Stomach smooth muscle (tissue), 2 donors: ENCODE data around the gene ISG15.

Experiments used
- H3K27ac ChIP-seq: one replicate; pipeline ENCODE4 v1.7.0; 2013; ENCODE audit warnings: mild to moderate bottlenecking, low read length, inconsistent platforms
- H3K27me3 ChIP-seq, 2 donors: one replicate each; pipeline ENCODE4 v1.7.0; 2013; ENCODE audit warnings: low read length in 2 of 2; ENCODE audit not compliant: insufficient read depth in 2 of 2, control insufficient read depth in 1 of 2
- H3K36me3 ChIP-seq, 2 donors: one replicate each; pipeline ENCODE4 v1.7.0; 2013; ENCODE audit warnings: low read length in 2 of 2; ENCODE audit not compliant: control insufficient read depth in 2 of 2, insufficient read depth in 2 of 2
- H3K4me1 ChIP-seq: one replicate; pipeline ENCODE4 v1.7.0; 2013; ENCODE audit warnings: low read length; ENCODE audit not compliant: control insufficient read depth, insufficient read depth
- H3K4me3 ChIP-seq, 2 donors: one replicate each; pipeline ENCODE4 v1.7.0; 2013; ENCODE audit warnings: low read length in 2 of 2
- H3K9ac ChIP-seq, 2 donors: one replicate each; pipeline ENCODE4 v1.7.0; 2013; ENCODE audit warnings: low read length in 2 of 2, mild to moderate bottlenecking in 1 of 2
- H3K9me3 ChIP-seq, 2 donors: one replicate each; pipeline ENCODE4 v1.7.0; 2013; ENCODE audit warnings: low read length in 2 of 2; ENCODE audit not compliant: control insufficient read depth in 2 of 2
- donor health status: healthy.
- donor health status: Pancreatic carcinoma.

ISG15 gene

DNA sequence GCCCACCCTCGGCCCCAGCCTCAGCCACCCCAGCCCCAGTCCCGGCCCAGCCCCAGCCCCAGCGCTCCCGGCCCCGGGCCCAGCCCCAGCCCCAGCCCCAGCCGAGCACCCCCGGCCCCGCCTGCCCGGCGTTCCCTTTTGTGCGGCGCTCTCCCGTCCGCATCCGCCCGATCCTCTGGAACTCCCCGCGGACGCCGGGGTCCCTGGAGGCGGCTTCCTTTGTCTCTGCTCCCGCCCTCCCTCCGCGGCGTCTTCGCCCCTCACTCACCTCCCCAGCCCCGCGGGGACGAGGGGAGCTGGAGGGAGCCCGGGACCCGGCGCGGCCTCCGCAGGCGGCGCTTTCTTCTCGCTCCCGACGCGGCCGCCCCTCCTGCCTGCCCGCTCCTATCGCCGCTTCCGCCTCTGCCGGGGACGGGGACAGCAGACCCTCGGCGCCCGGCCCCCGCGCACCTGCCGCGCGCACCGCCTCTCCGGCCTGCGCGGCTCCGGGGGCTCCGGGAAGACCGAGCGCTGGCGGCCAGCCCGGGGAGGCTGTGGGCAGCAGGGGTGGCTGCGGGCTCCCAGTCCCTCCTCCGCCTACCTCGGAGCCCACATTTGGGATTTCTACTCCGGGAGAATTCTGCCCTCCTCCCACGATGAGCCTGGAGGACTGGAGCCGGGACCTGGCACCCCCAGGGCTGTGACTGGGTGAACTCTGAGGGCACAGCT is 20.6 kb downstream of the ISG15 start:
- H3K27ac ChIP-seq: no peak overlapping the region
- no peaks in the 10 kb centered on the region for H3K9me3 ChIP-seq
- H3K9ac ChIP-seq: no peak overlapping the region
- H3K36me3 ChIP-seq: no peaks in the 10 kb centered on the region
- H3K4me3 ChIP-seq: peak overlapping the region in 1 of 2 donors; percentile 61
- peaks cover 18% of the 10 kb centered on the region for H3K4me1 ChIP-seq
- peaks cover 9 to 22% of the 10 kb centered on the region in 2 donors for H3K27me3 ChIP-seq

DNA sequence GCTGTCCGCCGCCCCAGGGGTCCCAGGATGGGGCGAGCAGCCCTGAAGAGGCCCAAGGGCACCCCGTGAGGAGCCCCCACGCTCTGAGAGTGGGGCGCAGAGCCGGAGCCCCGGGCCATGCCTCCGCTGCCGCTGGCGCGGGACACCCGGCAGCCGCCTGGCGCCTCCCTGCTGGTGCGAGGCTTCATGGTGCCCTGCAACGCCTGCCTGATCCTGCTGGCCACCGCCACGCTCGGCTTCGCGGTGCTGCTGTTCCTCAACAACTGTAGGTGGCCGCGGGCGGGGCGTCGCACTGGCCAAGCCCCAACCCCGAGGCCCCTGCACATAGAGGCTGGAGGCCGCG is 21.1 kb downstream of the ISG15 start:
- Histone ChIP-seq H3K4me3 (no peak overlapping the region), H3K27me3 (peaks cover 9 to 22% of the 10 kb centered on the region in 2 donors), H3K27ac (no peak overlapping the region)

DNA sequence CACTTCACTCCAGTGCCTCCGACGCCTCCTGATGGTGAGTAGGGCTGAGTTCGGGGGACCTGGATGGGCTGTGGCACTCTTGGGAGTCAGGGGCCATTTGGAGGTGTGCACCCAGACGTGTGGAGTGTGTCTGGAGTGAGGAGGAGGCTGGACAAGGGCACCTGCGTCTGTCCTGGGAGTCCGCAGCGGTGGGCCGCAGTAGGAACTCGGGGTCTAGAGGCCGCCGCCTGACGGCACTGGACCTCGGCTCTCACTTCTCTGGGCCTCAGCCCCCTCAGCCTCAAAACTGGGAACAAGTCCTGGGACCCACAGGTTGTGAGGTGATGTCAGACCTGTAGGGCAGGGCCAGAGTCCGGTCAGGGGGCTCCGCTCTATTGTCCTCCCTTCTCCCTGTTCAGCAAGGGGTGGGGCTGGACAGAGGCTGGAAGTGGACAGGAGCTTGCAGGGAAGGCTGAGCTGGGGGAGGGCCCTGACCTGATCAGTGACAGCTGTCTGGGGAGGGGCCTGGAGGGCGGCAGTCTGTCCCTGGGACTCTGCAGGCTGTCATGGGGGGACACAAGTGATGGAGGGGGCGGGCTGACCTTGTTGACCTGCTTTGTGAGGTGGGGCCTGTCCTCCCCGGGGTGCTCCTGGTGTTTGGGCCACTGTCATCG is 22.1 kb downstream of the ISG15 start:
- no peak overlapping the region for H3K27ac ChIP-seq
- peaks cover 9 to 22% of the 10 kb centered on the region in 2 donors for H3K27me3 ChIP-seq
- no peak overlapping the region for H3K9ac ChIP-seq
- no peaks in the 10 kb centered on the region for H3K9me3 ChIP-seq
- H3K4me1 ChIP-seq: peaks cover 27% of the 10 kb centered on the region
- H3K36me3 ChIP-seq: no peaks in the 10 kb centered on the region
- H3K4me3 ChIP-seq: no peak overlapping the region

More for the DNA sequence above, 21.1 kb downstream of the ISG15 start:
- Histone ChIP-seq H3K9ac (no peak overlapping the region), H3K36me3 (no peaks in the 10 kb centered on the region), H3K4me1 (peaks cover 18% of the 10 kb centered on the region), H3K9me3 (no peaks in the 10 kb centered on the region)

DNA sequence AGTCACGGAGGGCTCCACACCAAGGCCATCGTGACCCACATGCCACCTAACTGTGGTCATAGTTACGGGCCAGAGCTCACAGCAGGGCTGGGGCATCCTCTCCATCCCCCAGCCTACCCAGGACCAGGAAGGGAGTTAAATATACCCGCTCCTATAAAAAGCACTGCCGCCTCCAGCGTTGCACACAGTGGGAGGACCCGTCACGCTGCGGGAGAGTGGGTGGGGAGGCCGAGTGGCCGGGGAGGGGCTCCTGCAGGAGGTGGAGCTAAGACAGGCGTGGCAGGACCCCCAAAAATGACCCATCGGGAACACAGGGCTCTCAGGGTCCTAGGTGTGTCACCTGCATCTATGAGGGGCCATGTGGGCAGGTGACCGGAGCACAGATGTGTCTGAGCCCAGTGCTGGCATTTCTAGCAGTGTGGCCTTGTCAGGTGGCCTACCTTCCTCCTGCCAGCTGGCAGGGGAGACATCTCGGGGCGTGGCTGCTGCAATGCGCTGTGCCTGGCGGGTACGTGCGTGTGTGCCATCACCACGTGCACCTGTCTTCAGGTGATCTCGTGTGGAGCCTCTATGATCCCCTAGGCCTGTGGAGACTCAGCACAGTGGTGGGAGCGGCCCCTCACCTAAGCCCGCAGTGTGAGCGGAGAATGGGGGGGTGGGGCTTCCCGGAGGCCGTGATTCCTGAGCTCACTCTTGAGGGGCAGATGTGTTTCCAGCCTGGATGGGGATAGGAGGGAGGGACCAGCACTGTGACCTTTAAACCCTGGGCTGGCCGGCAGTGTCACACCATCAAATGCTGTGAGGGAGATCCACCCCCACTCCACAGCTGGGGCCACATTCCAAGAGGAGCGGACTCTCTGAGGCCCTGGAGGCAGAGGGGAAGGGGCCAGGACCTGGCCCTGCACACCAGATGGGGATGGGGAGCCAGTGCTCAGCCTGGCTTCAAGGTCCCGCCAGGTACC is 24.4 kb downstream of the ISG15 start:
- H3K27me3 ChIP-seq: peaks cover 4 to 17% of the 10 kb centered on the region in 2 donors

DNA sequence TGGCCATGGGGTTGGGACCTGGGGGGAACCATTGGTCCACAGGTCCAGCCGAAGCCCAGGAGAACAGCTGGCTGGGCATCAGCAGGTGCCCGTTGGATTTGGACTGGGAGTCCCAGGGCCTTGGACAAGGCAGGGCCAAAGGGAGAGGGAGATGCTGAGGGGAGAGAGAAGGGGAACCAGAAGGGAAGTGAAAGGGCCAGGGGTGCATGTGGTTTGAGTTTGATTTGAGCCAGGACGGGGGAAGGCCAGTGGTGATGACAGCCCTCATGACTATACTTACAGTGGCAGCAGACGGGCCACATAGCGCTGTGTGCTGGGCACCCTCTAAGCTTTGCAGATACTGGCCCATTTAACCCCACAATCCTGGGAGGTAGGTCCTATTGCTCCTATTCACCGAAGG is 25.4 kb downstream of the ISG15 start:
- no peak overlapping the region for H3K4me3 ChIP-seq
- no peak overlapping the region for H3K9ac ChIP-seq
- H3K9me3 ChIP-seq: no peaks in the 10 kb centered on the region
- H3K36me3 ChIP-seq: no peaks in the 10 kb centered on the region
- peaks cover 19% of the 10 kb centered on the region for H3K4me1 ChIP-seq
- peaks cover 2 to 9% of the 10 kb centered on the region in 2 donors for H3K27me3 ChIP-seq
- no peak overlapping the region for H3K27ac ChIP-seq

More for the DNA sequence above, 24.4 kb downstream of the ISG15 start:
- no peak overlapping the region for H3K4me3 ChIP-seq
- no peak overlapping the region for H3K27ac ChIP-seq
- no peaks in the 10 kb centered on the region for H3K9me3 ChIP-seq
- H3K4me1 ChIP-seq: peaks cover 26% of the 10 kb centered on the region
- H3K9ac ChIP-seq: no peak overlapping the region
- H3K36me3 ChIP-seq: no peaks in the 10 kb centered on the region

DNA sequence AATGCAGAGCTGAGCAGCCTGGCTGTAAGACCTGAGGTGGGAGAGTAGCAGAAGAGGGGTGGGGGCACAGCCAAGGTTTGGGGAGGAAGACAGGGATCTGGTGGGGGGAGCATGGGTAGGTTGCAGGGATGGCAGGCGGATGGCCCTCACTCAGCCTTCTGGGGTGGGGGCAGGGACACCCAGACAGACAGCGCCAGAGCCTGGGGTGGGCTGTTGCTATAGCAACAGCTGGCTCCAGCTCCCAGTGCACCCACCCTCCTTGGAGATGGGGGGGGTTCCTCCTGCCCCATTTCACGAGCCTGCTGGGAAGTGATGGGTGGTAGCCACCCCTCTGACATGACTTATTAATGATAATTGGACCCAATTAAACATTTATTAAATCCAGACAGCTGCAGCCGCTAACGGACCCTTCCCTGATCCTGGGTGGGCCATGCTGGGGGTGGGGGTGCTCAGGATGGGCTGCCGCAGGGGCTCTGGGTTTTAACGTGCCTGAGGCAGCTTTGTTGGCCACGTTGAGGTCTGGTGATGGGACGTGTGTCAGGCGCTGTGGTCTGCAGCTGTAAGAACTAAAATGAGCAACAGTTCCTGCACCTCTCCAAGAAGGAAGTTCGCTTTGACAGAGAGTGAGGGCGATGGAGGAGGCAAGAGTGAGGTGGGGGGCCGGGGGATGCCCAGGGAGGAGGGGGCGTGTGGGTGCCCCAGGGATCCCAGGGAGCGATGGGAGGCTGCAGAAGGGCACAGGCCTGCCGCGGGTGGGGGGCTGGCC is 26.0 kb downstream of the ISG15 start:
- Histone ChIP-seq H3K9ac (no peak overlapping the region), H3K4me3 (no peak overlapping the region), H3K27me3 (peaks cover 2 to 3% of the 10 kb centered on the region in 2 donors), H3K9me3 (no peaks in the 10 kb centered on the region), H3K27ac (no peak overlapping the region), H3K36me3 (no peaks in the 10 kb centered on the region), H3K4me1 (peaks cover 13% of the 10 kb centered on the region)

DNA sequence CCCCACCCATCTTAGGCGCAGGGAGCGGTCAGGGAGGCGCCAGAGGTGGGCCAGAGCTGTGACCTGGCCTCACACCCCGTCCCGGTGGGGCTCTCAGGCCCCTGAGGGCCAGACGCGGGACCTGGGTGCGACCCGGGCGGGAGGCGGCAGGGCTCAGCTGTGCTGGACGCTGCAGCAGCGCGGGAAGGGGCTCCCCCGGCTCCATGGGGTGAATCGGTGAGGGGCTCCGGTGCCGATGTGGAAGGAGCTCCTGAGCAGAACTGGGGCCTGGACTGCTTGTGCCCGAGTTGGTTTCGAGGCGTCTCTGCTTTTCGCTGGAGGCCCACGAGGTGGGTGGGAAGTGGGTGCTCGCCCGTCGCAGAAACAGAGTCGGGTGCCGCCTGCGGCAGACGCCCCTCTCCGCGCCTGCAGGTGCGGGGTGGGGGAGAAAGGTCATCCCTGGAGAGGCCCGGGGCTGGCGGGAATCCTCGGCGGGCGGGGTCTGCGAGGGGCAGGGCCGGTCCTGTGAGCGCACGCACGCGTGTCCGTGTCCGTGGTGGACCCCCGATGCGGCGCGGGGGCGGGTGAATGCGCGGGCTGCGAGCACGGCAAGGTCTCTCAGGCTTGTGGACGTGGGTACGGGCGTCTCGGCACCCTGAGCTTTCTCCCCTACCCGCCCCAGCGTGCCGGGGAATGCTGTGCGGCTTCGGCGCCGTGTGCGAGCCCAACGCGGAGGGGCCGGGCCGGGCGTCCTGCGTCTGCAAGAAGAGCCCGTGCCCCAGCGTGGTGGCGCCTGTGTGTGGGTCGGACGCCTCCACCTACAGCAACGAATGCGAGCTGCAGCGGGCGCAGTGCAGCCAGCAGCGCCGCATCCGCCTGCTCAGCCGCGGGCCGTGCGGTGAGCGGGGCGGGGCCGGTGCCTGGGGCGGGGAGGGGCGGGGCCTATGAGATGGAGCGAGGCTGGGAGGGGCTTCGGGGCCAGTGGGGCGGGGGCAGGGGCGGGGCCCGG is 27.0 kb downstream of the ISG15 start:
- peaks cover 0 to 2% of the 10 kb centered on the region in 2 donors for H3K27me3 ChIP-seq
- H3K4me3 ChIP-seq: peak overlapping the region; percentile 35 to 71
- no peaks in the 10 kb centered on the region for H3K36me3 ChIP-seq
- H3K27ac ChIP-seq: no peak overlapping the region
- peaks cover 13% of the 10 kb centered on the region for H3K4me1 ChIP-seq
- H3K9ac ChIP-seq: peak overlapping the region in 1 of 2 donors; percentile 22
- no peaks in the 10 kb centered on the region for H3K9me3 ChIP-seq

DNA sequence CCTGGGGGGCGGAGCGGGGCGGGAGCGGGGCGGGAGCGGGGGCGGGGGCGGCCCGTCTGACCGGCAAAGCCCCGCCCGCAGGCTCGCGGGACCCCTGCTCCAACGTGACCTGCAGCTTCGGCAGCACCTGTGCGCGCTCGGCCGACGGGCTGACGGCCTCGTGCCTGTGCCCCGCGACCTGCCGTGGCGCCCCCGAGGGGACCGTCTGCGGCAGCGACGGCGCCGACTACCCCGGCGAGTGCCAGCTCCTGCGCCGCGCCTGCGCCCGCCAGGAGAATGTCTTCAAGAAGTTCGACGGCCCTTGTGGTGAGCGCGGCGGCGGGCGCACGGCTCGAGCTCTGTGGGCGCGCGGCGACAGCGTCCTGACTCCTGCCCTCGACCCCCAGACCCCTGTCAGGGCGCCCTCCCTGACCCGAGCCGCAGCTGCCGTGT is 27.8 kb downstream of the ISG15 start:
- Histone ChIP-seq H3K9me3 (no peaks in the 10 kb centered on the region), H3K4me1 (peaks cover 13% of the 10 kb centered on the region), H3K4me3 (peak overlapping the region in 1 of 2 donors; percentile 44), H3K27ac (no peak overlapping the region), H3K27me3 (peaks cover 0 to 2% of the 10 kb centered on the region in 2 donors), H3K36me3 (no peaks in the 10 kb centered on the region), H3K9ac (no peak overlapping the region)

DNA sequence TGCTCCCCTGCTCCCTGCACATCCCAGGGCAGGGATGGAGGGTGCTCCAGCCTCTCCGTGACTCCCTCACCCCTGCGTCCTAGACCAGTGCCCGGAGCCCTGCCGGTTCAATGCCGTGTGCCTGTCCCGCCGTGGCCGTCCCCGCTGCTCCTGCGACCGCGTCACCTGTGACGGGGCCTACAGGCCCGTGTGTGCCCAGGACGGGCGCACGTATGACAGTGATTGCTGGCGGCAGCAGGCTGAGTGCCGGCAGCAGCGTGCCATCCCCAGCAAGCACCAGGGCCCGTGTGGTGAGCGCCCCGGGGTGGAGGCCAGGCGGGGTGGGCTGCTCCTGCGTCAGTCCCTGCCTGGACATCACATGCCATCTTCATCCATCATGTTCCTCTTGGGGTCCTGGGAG is 28.6 kb downstream of the ISG15 start:
- Histone ChIP-seq H3K27ac (no peak overlapping the region), H3K4me3 (no peak overlapping the region), H3K36me3 (no peaks in the 10 kb centered on the region), H3K9ac (no peak overlapping the region), H3K9me3 (no peaks in the 10 kb centered on the region), H3K4me1 (peaks cover 13% of the 10 kb centered on the region), H3K27me3 (peaks cover 0 to 2% of the 10 kb centered on the region in 2 donors)
